Cardiac muscle cell (in vitro differentiated cells and primary cell): ENCODE measurements around the gene ZC3H13. TPM values are rescaled to one million over a fixed set of nuclear protein-coding genes. Genes with fewer than 3 reads are reported as not detected.

Source experiments
- DNase-seq, 2 donors: peaks; one replicate each; pipeline versions ENCODE4 v3.0.0 to v3.0.0-alpha.2; 2010 to 2017; ENCODE audit warnings: low read depth in 1 of 2, low spot score in 1 of 2
- H3K27ac ChIP-seq: fragments of 200-600 bp; sonication (generic); 2 replicates; pipeline ENCODE4 v1.5.1; 2016
- H3K27me3 ChIP-seq: fragments of 200-600 bp; sonication (generic); 2 replicates; pipeline ENCODE4 v1.6.0; 2016; ENCODE audit warnings: control low read depth
- H3K36me3 ChIP-seq: fragments of 200-600 bp; sonication (generic); 2 replicates; pipeline ENCODE4 v1.5.1; 2016; ENCODE audit warnings: control low read depth
- H3K4me1 ChIP-seq: fragments of 200-600 bp; sonication (generic); 2 replicates; pipeline ENCODE4 v1.8.1; 2017; ENCODE audit warnings: low read depth, mild to moderate bottlenecking, mixed run types
- H3K4me3 ChIP-seq: fragments of 200-600 bp; sonication (generic); 2 replicates; pipeline ENCODE4 v1.5.1; 2016; ENCODE audit warnings: mild to moderate bottlenecking
- H3K9me3 ChIP-seq: fragments of 200-600 bp; sonication (generic); 2 replicates; pipeline ENCODE4 v1.5.1; 2017; ENCODE audit warnings: low read depth, mild to moderate bottlenecking, control low read depth
- polyA plus RNA-seq: library from polyadenylated mRNA; unstranded; fragments of >200 nt; fragmentation: Nextera tagmentation; extraction: Ambion mirVana; gene quantifications from 2 replicates; pipeline ENCODE4 v1.2.1, GENCODE V29; 2016
- total RNA-seq: library from RNA; depleted of rRNA; stranded (reverse); fragments of >200 nt; gene quantifications from 2 replicates; pipeline ENCODE4 v1.2.3, GENCODE V29; 2016
- TF ChIP-seq, protein P1 (sequence below): IDR thresholded peaks from 2 replicates; pipeline ENCODE4 v1.5.1; 2012; ENCODE audit warnings: low read depth, mild to moderate bottlenecking, low read length

The ZC3H13 gene
- total and polyA plus RNA-seq, 2 experiments from 2014 or later = 20.0 to 55.2 TPM

DNA sequence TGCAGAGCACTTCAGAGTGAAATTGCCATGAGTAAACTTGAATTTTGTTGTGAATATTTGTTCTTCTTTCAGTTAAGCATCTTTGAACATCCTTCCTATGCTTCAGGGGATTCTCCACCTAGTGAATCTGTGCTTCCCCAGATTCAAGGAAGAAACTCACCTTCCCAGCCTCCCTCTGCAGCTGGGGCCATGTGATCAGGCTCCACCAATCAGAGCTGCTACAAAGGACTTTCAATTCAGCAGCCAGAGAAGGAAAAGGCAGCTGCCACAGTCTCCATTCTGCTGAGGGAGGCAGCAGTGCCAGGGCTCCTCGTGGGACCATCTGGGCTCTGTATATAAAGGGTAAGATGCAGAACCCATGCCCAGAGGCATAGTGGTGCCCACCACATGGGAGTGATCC lies 111.3 kb downstream of the ZC3H13 start:
- Histone ChIP-seq H3K4me1 (no peaks in the 10 kb centered on the region), H3K4me3 (no peak overlapping the region), H3K36me3 (no peaks in the 10 kb centered on the region), H3K27me3 (no peaks in the 10 kb centered on the region), H3K27ac (no peak overlapping the region), H3K9me3 (no peaks in the 10 kb centered on the region)
- TF ChIP-seq, protein P1, sequence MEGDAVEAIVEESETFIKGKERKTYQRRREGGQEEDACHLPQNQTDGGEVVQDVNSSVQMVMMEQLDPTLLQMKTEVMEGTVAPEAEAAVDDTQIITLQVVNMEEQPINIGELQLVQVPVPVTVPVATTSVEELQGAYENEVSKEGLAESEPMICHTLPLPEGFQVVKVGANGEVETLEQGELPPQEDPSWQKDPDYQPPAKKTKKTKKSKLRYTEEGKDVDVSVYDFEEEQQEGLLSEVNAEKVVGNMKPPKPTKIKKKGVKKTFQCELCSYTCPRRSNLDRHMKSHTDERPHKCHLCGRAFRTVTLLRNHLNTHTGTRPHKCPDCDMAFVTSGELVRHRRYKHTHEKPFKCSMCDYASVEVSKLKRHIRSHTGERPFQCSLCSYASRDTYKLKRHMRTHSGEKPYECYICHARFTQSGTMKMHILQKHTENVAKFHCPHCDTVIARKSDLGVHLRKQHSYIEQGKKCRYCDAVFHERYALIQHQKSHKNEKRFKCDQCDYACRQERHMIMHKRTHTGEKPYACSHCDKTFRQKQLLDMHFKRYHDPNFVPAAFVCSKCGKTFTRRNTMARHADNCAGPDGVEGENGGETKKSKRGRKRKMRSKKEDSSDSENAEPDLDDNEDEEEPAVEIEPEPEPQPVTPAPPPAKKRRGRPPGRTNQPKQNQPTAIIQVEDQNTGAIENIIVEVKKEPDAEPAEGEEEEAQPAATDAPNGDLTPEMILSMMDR = no peak
- no peak for DNase-seq

- Histone ChIP-seq H3K4me1 (no peaks in the 10 kb centered on the region), H3K4me3 (no peak overlapping the region), H3K27me3 (no peaks in the 10 kb centered on the region), H3K9me3 (no peaks in the 10 kb centered on the region), H3K36me3 (no peaks in the 10 kb centered on the region), H3K27ac (no peak overlapping the region)
- TF ChIP-seq, protein P1 = no peak
- no peak for DNase-seq
Observed at GRCh38 chr13:45940061-45940460, 112.5 kb downstream of the ZC3H13 start.

DNA sequence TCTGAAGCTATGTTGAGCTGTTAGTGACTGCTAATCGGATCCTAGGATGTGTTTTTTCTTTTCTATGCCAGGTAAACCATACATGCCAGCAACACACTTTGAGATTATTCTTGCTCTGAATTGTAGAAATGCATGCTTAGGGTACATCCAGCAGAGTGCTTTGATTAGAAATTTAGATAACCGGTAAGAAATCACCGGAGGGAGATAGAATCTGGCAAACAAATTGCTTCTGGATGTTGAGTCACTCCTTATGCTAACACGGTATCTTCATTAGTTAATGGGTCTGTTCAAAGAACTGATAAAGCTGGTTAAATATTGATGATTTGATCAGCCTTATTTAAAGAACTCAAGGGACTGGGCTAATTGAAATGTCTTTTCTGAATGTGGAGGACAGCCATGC lies 115.9 kb downstream of the ZC3H13 start:
- Histone ChIP-seq H3K9me3 (no peaks in the 10 kb centered on the region), H3K4me1 (no peaks in the 10 kb centered on the region), H3K36me3 (no peaks in the 10 kb centered on the region), H3K4me3 (no peak overlapping the region), H3K27ac (no peak overlapping the region), H3K27me3 (no peaks in the 10 kb centered on the region)
- no peak for DNase-seq
- TF ChIP-seq, protein P1 = no peak

- Histone ChIP-seq H3K9me3 (no peaks in the 10 kb centered on the region), H3K36me3 (no peaks in the 10 kb centered on the region), H3K4me1 (no peaks in the 10 kb centered on the region), H3K27ac (no peak overlapping the region), H3K27me3 (no peaks in the 10 kb centered on the region), H3K4me3 (no peak overlapping the region)
- DNase-seq = no peak
- TF ChIP-seq, protein P1 = no peak
Observed at GRCh38 chr13:45934283-45934682, 118.3 kb downstream of the ZC3H13 start.

DNA sequence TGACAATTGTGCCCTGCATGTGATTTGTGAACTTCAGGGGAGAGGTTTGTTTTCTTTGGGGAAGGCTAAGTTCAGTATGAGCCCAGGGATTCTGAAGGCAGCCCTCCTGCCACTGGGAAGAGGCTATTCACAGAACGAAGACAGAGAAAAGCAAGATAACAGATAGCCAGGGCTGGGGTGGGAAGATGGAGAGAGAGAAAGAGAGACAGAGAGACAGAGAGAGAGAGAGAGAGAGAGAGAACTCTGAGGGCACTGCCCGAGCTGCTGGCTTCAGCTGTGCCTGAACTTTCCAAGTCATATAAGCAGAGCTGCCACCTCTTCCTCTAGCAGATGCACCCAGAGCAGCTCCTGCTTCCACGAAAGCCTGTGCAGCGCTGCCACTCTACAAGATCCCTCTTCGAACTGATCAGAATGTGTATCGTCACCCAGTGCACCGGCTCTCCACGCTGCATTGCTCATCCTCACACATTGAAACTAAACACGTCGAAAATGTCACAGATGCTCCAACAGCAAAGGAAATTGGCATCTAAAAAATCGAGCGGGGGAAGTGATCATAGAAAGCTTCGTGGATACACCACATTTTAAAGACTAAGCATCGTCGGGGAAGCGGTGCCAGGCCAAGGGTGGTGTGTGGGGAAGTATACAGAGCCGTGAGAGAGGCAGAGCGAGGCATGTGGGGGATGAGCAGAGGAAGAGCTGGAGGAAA lies 119.2 kb downstream of the ZC3H13 start:
- no peak overlapping the region for H3K4me3 ChIP-seq
- no peak overlapping the region for H3K27ac ChIP-seq
- no peaks in the 10 kb centered on the region for H3K36me3 ChIP-seq
- H3K4me1 ChIP-seq = no peaks in the 10 kb centered on the region
- TF ChIP-seq, protein P1 = no peak
- H3K27me3 ChIP-seq = no peaks in the 10 kb centered on the region
- H3K9me3 ChIP-seq = no peaks in the 10 kb centered on the region
- DNase-seq = no peak

DNA sequence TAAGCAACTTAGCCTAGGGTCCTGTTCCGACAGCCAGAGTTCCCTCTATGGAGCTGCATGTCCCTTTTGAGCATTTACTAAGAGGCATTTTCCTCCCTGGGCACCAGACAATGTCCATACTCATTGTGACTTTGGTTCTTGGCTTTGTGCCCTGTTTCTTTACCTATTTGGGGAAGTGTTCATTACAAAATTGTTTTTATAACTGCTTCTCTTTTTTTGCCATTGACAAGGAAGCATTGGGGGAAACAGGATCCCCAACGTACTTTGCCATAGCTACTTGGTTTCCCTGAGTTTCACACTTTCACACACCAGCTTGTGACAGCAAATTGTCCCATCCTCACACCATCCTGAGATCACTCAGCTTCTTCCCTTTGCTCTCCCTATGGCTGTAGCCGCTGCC lies 119.9 kb downstream of the ZC3H13 start:
- TF ChIP-seq, protein P1 = no peak
- no peak overlapping the region for H3K27ac ChIP-seq
- no peak for DNase-seq

More for the DNA sequence above, 119.9 kb downstream of the ZC3H13 start:
- H3K4me1 ChIP-seq = no peaks in the 10 kb centered on the region
- H3K9me3 ChIP-seq = no peaks in the 10 kb centered on the region
- H3K4me3 ChIP-seq = no peak overlapping the region
- H3K27me3 ChIP-seq = no peaks in the 10 kb centered on the region
- no peaks in the 10 kb centered on the region for H3K36me3 ChIP-seq
